Panc1 (cell line): ENCODE data around the gene GPC6. TPM values are rescaled to one million over a fixed set of nuclear protein-coding genes. Genes with fewer than 3 reads are reported as not detected.

Experiments used
- ATAC-seq: fragments of 200-7000 bp; cut with Tn5 transposase; 2 replicates; pipeline ENCODE4 v1.9.1; 2020; ENCODE audit warnings: mild to moderate bottlenecking, moderate library complexity
- BruUV-seq: library from RNA; stranded (reverse); fragments of 400-500 nt; replicated peaks from 2 replicates; lab custom pipeline; 2021; lab: Mats Ljungman, UMichigan
- CTCF ChIA-PET: fragments of 300-600 bp; sonication (Branson Sonifier 250); formaldehyde crosslinking; loops from one replicate; lab custom pipeline; 2022; ENCODE audit warnings: antibody characterized with exemption; lab: Charles Lee
- POLR2A ChIA-PET: fragments of 300-600 bp; sonication (Branson Sonifier 250); formaldehyde crosslinking; loops from one replicate; lab custom pipeline; 2022; ENCODE audit warnings: antibody characterized with exemption; lab: Charles Lee
- DNase-seq: peaks from one replicate; pipeline ENCODE4 v3.0.0-alpha.2; 2010; ENCODE audit warnings: low read depth, low spot score
- H3K27ac ChIP-seq: 2 replicates; pipeline ENCODE4 v1.5.1; 2011; ENCODE audit warnings: mild to moderate bottlenecking, low read length, inconsistent platforms
- H3K27me3 ChIP-seq: fragments of 200-500 bp; sonication (Bioruptor generic); 2 replicates; pipeline ENCODE4 v1.6.0; 2014; ENCODE audit warnings: low read length, inconsistent platforms; ENCODE audit not compliant: control insufficient read depth, insufficient read depth
- H3K36me3 ChIP-seq: fragments of 200-500 bp; sonication (Bioruptor generic); 2 replicates; pipeline ENCODE4 v1.5.1; 2014; ENCODE audit warnings: inconsistent platforms, mild to moderate bottlenecking, low read length, moderate library complexity; ENCODE audit not compliant: control insufficient read depth, insufficient read depth
- H3K4me1 ChIP-seq: 2 replicates; pipeline ENCODE4 v1.5.1; 2011; ENCODE audit warnings: inconsistent platforms, mild to moderate bottlenecking, low read length, moderate library complexity; ENCODE audit not compliant: control insufficient read depth, insufficient read depth
- H3K4me3 ChIP-seq, 2 experiments: 2 replicates each; pipeline ENCODE4 v1.5.1; 2011 to 2012; ENCODE audit warnings: low read depth in 2 of 2, low read length in 2 of 2, mild to moderate bottlenecking in 2 of 2, inconsistent platforms in 1 of 2, moderate library complexity in 1 of 2
- H3K9me3 ChIP-seq: fragments of 200-500 bp; sonication (Bioruptor generic); 2 replicates; pipeline ENCODE4 v1.5.1; 2014; ENCODE audit warnings: low read depth, mild to moderate bottlenecking, inconsistent platforms, low read length, moderate library complexity; ENCODE audit not compliant: control insufficient read depth, insufficient read depth
- CTCF ChIP-seq: fragments of 450-650 bp; IDR thresholded peaks from 2 replicates; pipeline ENCODE4 v1.5.1; 2017; ENCODE audit warnings: mild to moderate bottlenecking
- POLR2AphosphoS5 ChIP-seq: IDR thresholded peaks from 2 replicates; pipeline ENCODE4 v1.6.1; 2012; ENCODE audit warnings: mild to moderate bottlenecking, low read depth, low read length, moderate library complexity
- REST ChIP-seq, 2 experiments: IDR thresholded peaks; 2 replicates each; pipeline ENCODE4 v1.6.1; 2011 to 2012; ENCODE audit warnings: low read depth in 2 of 2, control low read depth in 1 of 2, low read length in 1 of 2, mild to moderate bottlenecking in 1 of 2, moderate library complexity in 1 of 2; ENCODE audit not compliant: insufficient read depth in 1 of 2
- SIN3A ChIP-seq: IDR thresholded peaks from 2 replicates; pipeline ENCODE4 v1.6.1; 2012; ENCODE audit warnings: low read depth, mild to moderate bottlenecking, low read length, moderate library complexity, borderline replicate concordance; ENCODE audit not compliant: insufficient read depth
- TCF7L2 ChIP-seq: IDR thresholded peaks from 2 replicates; pipeline ENCODE4 v1.6.1; 2011; ENCODE audit warnings: mild to moderate bottlenecking, low read depth, low read length, inconsistent platforms
- in situ Hi-C: cut with HindIII; loops from 2 replicates; pipeline ENCODE4 v1.10.0; 2016; ENCODE audit warnings: low sequenced_read_pairs, low pct_unique_long_range_greater_than_20kb
- intact Hi-C: fragments of 100-400 bp; cut with micrococcal nuclease; formaldehyde crosslinking; loops from one replicate; pipeline ENCODE4 v1.10.0; 2022; ENCODE audit not compliant: unreplicated experiment
- total RNA-seq: library from RNA; stranded (reverse); gene quantifications from one replicate; pipeline ENCODE4 v1.2.1, GENCODE V29; 2021; ENCODE audit not compliant: unreplicated experiment

GPC6 gene
- total RNA-seq, 1 experiment from 2014 or later: 4.8 TPM

- DNase-seq (no peak), ATAC-seq (no peak)
- no peaks in the 10 kb centered on the region for H3K9me3 ChIP-seq
- ChIA-PET POLR2A (no interaction called here), CTCF (no interaction called here)
- no peaks in the 10 kb centered on the region for H3K4me1 ChIP-seq
- intact Hi-C loops (no loop called here), in situ Hi-C loops (no loop called here)
- no peaks in the 10 kb centered on the region for H3K36me3 ChIP-seq
- H3K27ac ChIP-seq: no peak overlapping the region
- TF ChIP-seq TCF7L2 (no peak), CTCF (no peak), REST (IDR thresholded peaks at IDR 0.05; ENCODE audit: insufficient read depth in 1 of 2, low read depth in 2 of 2, low read length in 1 of 2) (no peak), POLR2AphosphoS5 (no peak), SIN3A (no peak)
- BruUV-seq: no TSS peak
- H3K4me3 ChIP-seq: no peak overlapping the region
- H3K27me3 ChIP-seq: no peaks in the 10 kb centered on the region
Observed at GRCh38 chr13:94323764-94324758, 1097.5 kb downstream of the GPC6 start.

GRCh38 chr13:94324767-94325540 is 1098.3 kb downstream of the GPC6 start:
- BruUV-seq: no TSS peak
- ATAC-seq: no peak
- Histone ChIP-seq H3K27me3 (no peaks in the 10 kb centered on the region), H3K27ac (no peak overlapping the region), H3K36me3 (no peaks in the 10 kb centered on the region), H3K9me3 (no peaks in the 10 kb centered on the region), H3K4me3 (no peak overlapping the region), H3K4me1 (no peaks in the 10 kb centered on the region)
- TF ChIP-seq POLR2AphosphoS5: no peak
- TF ChIP-seq REST (IDR thresholded peaks at IDR 0.05; ENCODE audit: insufficient read depth in 1 of 2, low read depth in 2 of 2, low read length in 1 of 2): no peak
- TF ChIP-seq SIN3A: no peak
- TF ChIP-seq TCF7L2: no peak
- TF ChIP-seq CTCF: no peak
- ChIA-PET POLR2A (no interaction called here), CTCF (no interaction called here)
- no peak for DNase-seq
- in situ Hi-C loops: no loop called here
- intact Hi-C loops: no loop called here
